ENCODE results near the gene GNPTAB. TPM values are rescaled to one million over a fixed set of nuclear protein-coding genes. Genes with fewer than 3 reads are reported as not detected.

GNPTAB gene
- total RNA-seq, 1 experiment from 2014 or later: 26.5 TPM

GRCh38 chr12:101729842-101730241 is 100.9 kb downstream of the GNPTAB start:
- intact Hi-C loops (cut with micrococcal nuclease; ENCODE audit: unreplicated experiment): no loop called here
- CTCF ChIA-PET: no interaction called here
- Histone ChIP-seq H3K4me2 (no peak overlapping the region), H3K27ac (no peak overlapping the region), H3F3A (ENCODE audit: insufficient read depth, low read depth) (no peaks in the 10 kb centered on the region), H3K79me2 (ENCODE audit: low read depth) (no peaks in the 10 kb centered on the region), H3K27me3 (ENCODE audit: insufficient read depth, low read depth) (no peaks in the 10 kb centered on the region), H3K9me3 (ENCODE audit: insufficient read depth, low read depth) (no peaks in the 10 kb centered on the region), H4K20me1 (ENCODE audit: insufficient read depth) (no peaks in the 10 kb centered on the region), H2AFZ (no peak overlapping the region), H3K9me2 (ENCODE audit: insufficient read depth) (no peaks in the 10 kb centered on the region), H3K4me1 (replicated peaks; ENCODE audit: insufficient read depth) (no peaks in the 10 kb centered on the region), H3K36me3 (ENCODE audit: low read depth) (no peaks in the 10 kb centered on the region), H3K4me3 (no peak overlapping the region)
- TF ChIP-seq EZH2 (IDR thresholded peaks at IDR 0.05; ENCODE audit: low read depth) (no peak), CTCF (conservative IDR thresholded peaks at IDR 0.05) (no peak)
- POLR2A ChIA-PET (ENCODE audit: unreplicated experiment): no interaction called here
- no peak for DNase-seq
- BruUV-seq (replicated peaks): no TSS peak

- Histone ChIP-seq H3K79me2 (ENCODE audit: low read depth) (no peaks in the 10 kb centered on the region), H3K9me2 (ENCODE audit: insufficient read depth) (no peaks in the 10 kb centered on the region), H4K20me1 (ENCODE audit: insufficient read depth) (no peaks in the 10 kb centered on the region), H3K4me3 (no peak overlapping the region), H3F3A (ENCODE audit: insufficient read depth, low read depth) (no peaks in the 10 kb centered on the region), H3K4me2 (no peak overlapping the region), H3K9me3 (ENCODE audit: insufficient read depth, low read depth) (no peaks in the 10 kb centered on the region), H3K4me1 (replicated peaks; ENCODE audit: insufficient read depth) (no peaks in the 10 kb centered on the region), H3K36me3 (ENCODE audit: low read depth) (no peaks in the 10 kb centered on the region), H2AFZ (no peak overlapping the region), H3K27ac (no peak overlapping the region), H3K27me3 (ENCODE audit: insufficient read depth, low read depth) (no peaks in the 10 kb centered on the region)
- TF ChIP-seq EZH2 (IDR thresholded peaks at IDR 0.05; ENCODE audit: low read depth) (no peak), CTCF (conservative IDR thresholded peaks at IDR 0.05) (no peak)
- no TSS peak for BruUV-seq (replicated peaks)
- intact Hi-C loops (cut with micrococcal nuclease; ENCODE audit: unreplicated experiment): no loop called here
- DNase-seq: no peak
- POLR2A ChIA-PET (ENCODE audit: unreplicated experiment): no interaction called here
- CTCF ChIA-PET: no interaction called here
Observed at GRCh38 chr12:101727098-101727497, 103.7 kb downstream of the GNPTAB start.

- Histone ChIP-seq H3K27me3 (ENCODE audit: insufficient read depth, low read depth) (no peaks in the 10 kb centered on the region), H3K9me2 (ENCODE audit: insufficient read depth) (no peaks in the 10 kb centered on the region), H3K4me1 (replicated peaks; ENCODE audit: insufficient read depth) (no peaks in the 10 kb centered on the region), H3K79me2 (ENCODE audit: low read depth) (no peaks in the 10 kb centered on the region), H3K4me3 (no peak overlapping the region), H3K27ac (no peak overlapping the region), H4K20me1 (ENCODE audit: insufficient read depth) (no peaks in the 10 kb centered on the region), H3K36me3 (ENCODE audit: low read depth) (no peaks in the 10 kb centered on the region), H3K9me3 (ENCODE audit: insufficient read depth, low read depth) (no peaks in the 10 kb centered on the region), H2AFZ (no peak overlapping the region), H3K4me2 (no peak overlapping the region), H3F3A (ENCODE audit: insufficient read depth, low read depth) (no peaks in the 10 kb centered on the region)
- CTCF ChIA-PET: no interaction called here
- no TSS peak for BruUV-seq (replicated peaks)
- DNase-seq: no peak
- intact Hi-C loops (cut with micrococcal nuclease; ENCODE audit: unreplicated experiment): no loop called here
- TF ChIP-seq EZH2 (IDR thresholded peaks at IDR 0.05; ENCODE audit: low read depth) (no peak), CTCF (conservative IDR thresholded peaks at IDR 0.05) (no peak)
- POLR2A ChIA-PET (ENCODE audit: unreplicated experiment): no interaction called here
Observed at GRCh38 chr12:101722392-101722791, 108.4 kb downstream of the GNPTAB start.

Data from PC-9 (cell line).